Osteocyte (in vitro differentiated cells): ENCODE measurements around the gene OPA1. TPM values are rescaled to one million over a fixed set of nuclear protein-coding genes. Genes with fewer than 3 reads are reported as not detected.

Source experiments
- DNase-seq: peaks from one replicate; pipeline ENCODE4 v3.0.0; 2021; ENCODE audit warnings: mixed read lengths; ENCODE audit not compliant: unreplicated experiment; ENCODE audit errors: extremely low spot score
- H3K27ac Mint-ChIP-seq: one replicate; pipeline ENCODE4 v1.8.0; 2021; ENCODE audit warnings: mild to moderate bottlenecking, mixed read lengths; ENCODE audit not compliant: unreplicated experiment
- H3K27me3 Mint-ChIP-seq: one replicate; pipeline ENCODE4 v1.8.0; 2021; ENCODE audit warnings: mixed read lengths; ENCODE audit not compliant: unreplicated experiment
- H3K36me3 Mint-ChIP-seq: one replicate; pipeline ENCODE4 v1.8.0; 2021; ENCODE audit warnings: mixed read lengths; ENCODE audit not compliant: unreplicated experiment
- H3K4me1 Mint-ChIP-seq: one replicate; pipeline ENCODE4 v1.8.0; 2021; ENCODE audit warnings: mixed read lengths; ENCODE audit not compliant: unreplicated experiment
- H3K4me3 Mint-ChIP-seq: one replicate; pipeline ENCODE4 v1.8.0; 2021; ENCODE audit warnings: mild to moderate bottlenecking, moderate library complexity, mixed read lengths; ENCODE audit not compliant: unreplicated experiment
- H3K9me3 Mint-ChIP-seq: one replicate; pipeline ENCODE4 v1.8.0; 2021; ENCODE audit warnings: mixed read lengths; ENCODE audit not compliant: unreplicated experiment
- CTCF ChIP-seq: fragments of 200-600 bp; sonication (generic); IDR thresholded peaks from 2 replicates; pipeline ENCODE4 v1.5.0; 2021; ENCODE audit warnings: antibody characterized with exemption, mild to moderate bottlenecking, moderate library complexity
- total RNA-seq: library from RNA; stranded (reverse); gene quantifications from 2 replicates; pipeline ENCODE4 v1.2.1, GENCODE V29; 2021

The OPA1 gene
- total RNA-seq, 1 donor from 2014 or later, result 49.6 TPM

- H3K27me3 Mint-ChIP-seq, result peaks cover 12% of the 10 kb centered on the region
- H3K27ac Mint-ChIP-seq, result no peak overlapping the region
- DNase-seq, result no peak
- no peaks in the 10 kb centered on the region for H3K36me3 Mint-ChIP-seq
- no peak for TF ChIP-seq CTCF
- H3K4me3 Mint-ChIP-seq, result no peak overlapping the region
- no peaks in the 10 kb centered on the region for H3K4me1 Mint-ChIP-seq
- no peaks in the 10 kb centered on the region for H3K9me3 Mint-ChIP-seq
Measured at GRCh38 chr3:193560091-193560490, 32.9 kb upstream of the OPA1 start.

- Mint-ChIP-seq H3K4me3 (no peak overlapping the region), H3K27me3 (peaks cover 4% of the 10 kb centered on the region), H3K4me1 (no peaks in the 10 kb centered on the region), H3K27ac (no peak overlapping the region), H3K9me3 (no peaks in the 10 kb centered on the region), H3K36me3 (no peaks in the 10 kb centered on the region)
- no peak for DNase-seq
- TF ChIP-seq CTCF, result no peak
Measured at GRCh38 chr3:193560870-193561269, 32.1 kb upstream of the OPA1 start.

- Mint-ChIP-seq H3K36me3 (no peaks in the 10 kb centered on the region), H3K4me3 (no peak overlapping the region), H3K9me3 (no peaks in the 10 kb centered on the region), H3K4me1 (no peaks in the 10 kb centered on the region), H3K27me3 (peaks cover 10% of the 10 kb centered on the region), H3K27ac (no peak overlapping the region)
- no peak for DNase-seq
- no peak for TF ChIP-seq CTCF
Measured at GRCh38 chr3:193563426-193563825, 29.6 kb upstream of the OPA1 start.

GRCh38 chr3:193564012-193564411 is 29.0 kb upstream of the OPA1 start:
- DNase-seq, result no peak
- TF ChIP-seq CTCF, result no peak
- Mint-ChIP-seq H3K36me3 (no peaks in the 10 kb centered on the region), H3K4me3 (no peak overlapping the region), H3K27me3 (peaks cover 9% of the 10 kb centered on the region), H3K9me3 (no peaks in the 10 kb centered on the region), H3K4me1 (no peaks in the 10 kb centered on the region), H3K27ac (no peak overlapping the region)

- DNase-seq, result no peak
- H3K4me1 Mint-ChIP-seq, result no peaks in the 10 kb centered on the region
- H3K27ac Mint-ChIP-seq, result no peak overlapping the region
- no peak overlapping the region for H3K4me3 Mint-ChIP-seq
- TF ChIP-seq CTCF, result no peak
- H3K36me3 Mint-ChIP-seq, result no peaks in the 10 kb centered on the region
- no peaks in the 10 kb centered on the region for H3K9me3 Mint-ChIP-seq
- peaks cover 13% of the 10 kb centered on the region for H3K27me3 Mint-ChIP-seq
Measured at GRCh38 chr3:193569119-193569518, 23.9 kb upstream of the OPA1 start.
